Nephron (organoid): ENCODE data around the gene DGUOK.

ENCODE experiments used
- H3K27ac Mint-ChIP-seq, 3 experiments: 2 replicates each; pipeline ENCODE4 v1.8.0; 2020; ENCODE audit warnings: mixed read lengths in 3 of 3, mild to moderate bottlenecking in 2 of 3, moderate library complexity in 1 of 3
- H3K27me3 Mint-ChIP-seq: 2 replicates; pipeline ENCODE4 v1.8.0; 2021; ENCODE audit warnings: low read depth, mild to moderate bottlenecking, moderate library complexity, mixed read lengths
- H3K36me3 Mint-ChIP-seq: 2 replicates; pipeline ENCODE4 v1.8.0; 2020; ENCODE audit warnings: low read depth, mixed read lengths
- H3K4me1 Mint-ChIP-seq: 2 replicates; pipeline ENCODE4 v1.8.0; 2020; ENCODE audit warnings: mixed read lengths
- H3K4me3 Mint-ChIP-seq, 3 experiments: 2 replicates each; pipeline ENCODE4 v1.8.0; 2020; ENCODE audit warnings: mild to moderate bottlenecking in 3 of 3, mixed read lengths in 3 of 3, moderate library complexity in 2 of 3
- H3K9me3 Mint-ChIP-seq: 2 replicates; pipeline ENCODE4 v1.8.0; 2020; ENCODE audit warnings: mixed read lengths
- TF ChIP-seq, protein P1 (sequence below), 3 experiments: fragments of 200-600 bp; sonication (generic); IDR thresholded peaks; one replicate each; pipeline ENCODE4 v1.5.0; 2021; ENCODE audit warnings: antibody characterized with exemption in 3 of 3; ENCODE audit not compliant: unreplicated experiment in 3 of 3

Gene DGUOK

GRCh38 chr2:73927344-73927743, 664 bp downstream of the DGUOK start:
- TF ChIP-seq, protein P1, sequence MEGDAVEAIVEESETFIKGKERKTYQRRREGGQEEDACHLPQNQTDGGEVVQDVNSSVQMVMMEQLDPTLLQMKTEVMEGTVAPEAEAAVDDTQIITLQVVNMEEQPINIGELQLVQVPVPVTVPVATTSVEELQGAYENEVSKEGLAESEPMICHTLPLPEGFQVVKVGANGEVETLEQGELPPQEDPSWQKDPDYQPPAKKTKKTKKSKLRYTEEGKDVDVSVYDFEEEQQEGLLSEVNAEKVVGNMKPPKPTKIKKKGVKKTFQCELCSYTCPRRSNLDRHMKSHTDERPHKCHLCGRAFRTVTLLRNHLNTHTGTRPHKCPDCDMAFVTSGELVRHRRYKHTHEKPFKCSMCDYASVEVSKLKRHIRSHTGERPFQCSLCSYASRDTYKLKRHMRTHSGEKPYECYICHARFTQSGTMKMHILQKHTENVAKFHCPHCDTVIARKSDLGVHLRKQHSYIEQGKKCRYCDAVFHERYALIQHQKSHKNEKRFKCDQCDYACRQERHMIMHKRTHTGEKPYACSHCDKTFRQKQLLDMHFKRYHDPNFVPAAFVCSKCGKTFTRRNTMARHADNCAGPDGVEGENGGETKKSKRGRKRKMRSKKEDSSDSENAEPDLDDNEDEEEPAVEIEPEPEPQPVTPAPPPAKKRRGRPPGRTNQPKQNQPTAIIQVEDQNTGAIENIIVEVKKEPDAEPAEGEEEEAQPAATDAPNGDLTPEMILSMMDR (IDR thresholded peaks at IDR 0.05; ENCODE audit: unreplicated experiment in 3 of 3) = no peak
- H3K27me3 Mint-ChIP-seq = peaks cover 20% of the 10 kb centered on the region
- H3K9me3 Mint-ChIP-seq = no peaks in the 10 kb centered on the region

GRCh38 chr2:73928963-73929347, 2.3 kb downstream of the DGUOK start:
- peaks cover 4% of the 10 kb centered on the region for H3K27me3 Mint-ChIP-seq
- no peaks in the 10 kb centered on the region for H3K9me3 Mint-ChIP-seq
- H3K4me1 Mint-ChIP-seq = peaks cover 40% of the 10 kb centered on the region
- peaks cover 21% of the 10 kb centered on the region for H3K36me3 Mint-ChIP-seq
- TF ChIP-seq, protein P1 (IDR thresholded peaks at IDR 0.05; ENCODE audit: unreplicated experiment in 3 of 3) = no peak
- H3K4me3 Mint-ChIP-seq = peak overlapping the region; percentile 14 to 73 (median 44)
- peak overlapping the region in 1 of 3 experiments; percentile 3 for H3K27ac Mint-ChIP-seq

More at GRCh38 chr2:73927344-73927743, 664 bp downstream of the DGUOK start:
- Mint-ChIP-seq H3K4me1 (peaks cover 40% of the 10 kb centered on the region), H3K27ac (peak overlapping the region; percentile 74 to 95 (median 88)), H3K36me3 (peaks cover 17% of the 10 kb centered on the region), H3K4me3 (peak overlapping the region; percentile 83 to 89 (median 87))

- Mint-ChIP-seq H3K27me3 (no peaks in the 10 kb centered on the region), H3K27ac (no peak overlapping the region), H3K9me3 (no peaks in the 10 kb centered on the region), H3K4me3 (no peak overlapping the region), H3K36me3 (peaks cover 21% of the 10 kb centered on the region), H3K4me1 (peaks cover 40% of the 10 kb centered on the region)
- TF ChIP-seq, protein P1 (IDR thresholded peaks at IDR 0.05; ENCODE audit: unreplicated experiment in 3 of 3) = no peak
These were observed 3.7 kb downstream of the DGUOK start for GRCh38 chr2:73930386-73930785.

DNA sequence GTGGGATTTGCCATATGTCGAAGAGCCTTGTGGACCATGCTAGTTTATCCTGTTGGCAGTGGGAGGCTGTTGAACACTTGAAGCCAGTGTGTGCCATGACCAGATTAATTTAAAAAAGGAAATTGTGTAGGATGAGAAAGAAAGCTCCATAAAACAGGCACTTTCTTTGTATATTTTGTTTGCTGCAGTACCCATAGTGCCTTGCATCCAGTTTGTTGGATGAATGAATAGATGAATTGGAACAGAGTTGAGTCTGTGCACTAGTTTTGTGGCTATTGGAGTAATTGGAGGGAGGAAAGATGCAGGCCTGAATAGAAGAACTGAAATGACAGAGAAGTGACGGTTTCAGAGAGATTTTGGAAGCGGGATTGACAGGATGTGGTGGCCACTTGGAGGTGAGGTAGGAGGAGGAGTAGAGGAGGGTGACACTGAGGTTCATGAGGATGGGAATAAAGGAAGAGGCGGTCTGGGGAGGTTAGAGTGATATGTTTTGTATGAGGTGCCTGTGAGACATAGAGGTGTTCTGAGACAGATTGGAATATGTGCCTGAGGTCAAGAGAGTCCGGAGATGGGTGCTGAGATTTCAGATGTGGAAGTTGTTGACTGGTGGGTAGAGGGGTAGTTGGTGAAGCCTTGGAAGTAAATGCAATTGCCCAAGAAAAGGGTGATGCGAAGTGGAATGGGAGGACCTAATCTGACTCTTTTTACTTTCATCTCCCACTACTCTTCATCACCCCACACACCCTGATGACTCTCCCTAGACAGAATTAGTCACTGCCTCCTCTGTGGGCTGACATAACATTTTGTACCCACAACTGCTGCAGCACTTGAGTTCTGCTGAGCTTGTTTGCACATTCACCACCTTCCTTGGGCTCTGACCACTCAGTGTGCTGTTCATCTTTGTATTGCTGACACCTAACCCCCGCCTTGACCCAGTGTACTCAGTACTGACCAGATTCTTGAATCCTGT, 5.1 kb downstream of the DGUOK start:
- Mint-ChIP-seq H3K27ac (no peak overlapping the region), H3K4me1 (peaks cover 35% of the 10 kb centered on the region), H3K36me3 (peaks cover 21% of the 10 kb centered on the region), H3K4me3 (peak overlapping the region in 1 of 3 experiments; percentile 5), H3K27me3 (no peaks in the 10 kb centered on the region), H3K9me3 (no peaks in the 10 kb centered on the region)
- TF ChIP-seq, protein P1 (IDR thresholded peaks at IDR 0.05; ENCODE audit: unreplicated experiment in 3 of 3) = no peak

GRCh38 chr2:73933194-73933593, 6.5 kb downstream of the DGUOK start:
- no peaks in the 10 kb centered on the region for H3K27me3 Mint-ChIP-seq
- H3K27ac Mint-ChIP-seq = no peak overlapping the region
- H3K4me1 Mint-ChIP-seq = peaks cover 25% of the 10 kb centered on the region
- peaks cover 23% of the 10 kb centered on the region for H3K36me3 Mint-ChIP-seq
- TF ChIP-seq, protein P1 (IDR thresholded peaks at IDR 0.05; ENCODE audit: unreplicated experiment in 3 of 3) = no peak
- no peak overlapping the region for H3K4me3 Mint-ChIP-seq
- no peaks in the 10 kb centered on the region for H3K9me3 Mint-ChIP-seq
